ENCODE measurements around the gene MAGEA6.

Gene MAGEA6

GRCh38 chrX:152725409-152725808 is 44.1 kb downstream of the MAGEA6 start:
- H3K4me3 Mint-ChIP-seq = no peak overlapping the region
- H3K36me3 Mint-ChIP-seq (ENCODE audit: low read depth) = no peaks in the 10 kb centered on the region
- peaks cover 32% of the 10 kb centered on the region for H3K9me3 Mint-ChIP-seq
- TF ChIP-seq, protein P1, sequence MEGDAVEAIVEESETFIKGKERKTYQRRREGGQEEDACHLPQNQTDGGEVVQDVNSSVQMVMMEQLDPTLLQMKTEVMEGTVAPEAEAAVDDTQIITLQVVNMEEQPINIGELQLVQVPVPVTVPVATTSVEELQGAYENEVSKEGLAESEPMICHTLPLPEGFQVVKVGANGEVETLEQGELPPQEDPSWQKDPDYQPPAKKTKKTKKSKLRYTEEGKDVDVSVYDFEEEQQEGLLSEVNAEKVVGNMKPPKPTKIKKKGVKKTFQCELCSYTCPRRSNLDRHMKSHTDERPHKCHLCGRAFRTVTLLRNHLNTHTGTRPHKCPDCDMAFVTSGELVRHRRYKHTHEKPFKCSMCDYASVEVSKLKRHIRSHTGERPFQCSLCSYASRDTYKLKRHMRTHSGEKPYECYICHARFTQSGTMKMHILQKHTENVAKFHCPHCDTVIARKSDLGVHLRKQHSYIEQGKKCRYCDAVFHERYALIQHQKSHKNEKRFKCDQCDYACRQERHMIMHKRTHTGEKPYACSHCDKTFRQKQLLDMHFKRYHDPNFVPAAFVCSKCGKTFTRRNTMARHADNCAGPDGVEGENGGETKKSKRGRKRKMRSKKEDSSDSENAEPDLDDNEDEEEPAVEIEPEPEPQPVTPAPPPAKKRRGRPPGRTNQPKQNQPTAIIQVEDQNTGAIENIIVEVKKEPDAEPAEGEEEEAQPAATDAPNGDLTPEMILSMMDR (IDR thresholded peaks at IDR 0.05) = no peak
- DNase-seq = no peak
- peaks cover 2% of the 10 kb centered on the region for H3K27me3 Mint-ChIP-seq (ENCODE audit: low read depth, poor library complexity)
- H3K27ac Mint-ChIP-seq = no peak overlapping the region
- H3K4me1 Mint-ChIP-seq = no peaks in the 10 kb centered on the region

Measured in nephron progenitor cell (in vitro differentiated cells).